ENCODE measurements around the gene WDR35.

WDR35 gene

DNA sequence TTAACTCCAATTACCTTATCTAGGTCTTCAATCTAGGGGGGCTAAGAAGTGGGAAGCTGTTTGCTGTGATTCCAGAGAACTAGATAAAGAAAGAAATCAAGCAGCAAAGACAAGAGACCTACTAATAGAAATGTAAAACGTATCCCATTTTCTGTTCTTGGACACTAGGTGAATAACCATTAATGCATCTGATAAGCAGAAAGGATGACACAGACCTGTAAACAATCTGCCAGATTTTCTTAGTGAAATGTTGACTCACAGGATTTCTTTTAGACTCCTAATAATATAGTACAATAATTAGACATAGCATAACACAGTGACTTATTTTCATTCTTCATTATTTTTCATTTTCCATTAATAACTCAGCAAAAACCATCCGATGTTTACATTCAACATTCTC is 1.3 kb downstream of the WDR35 start:
- H3K36me3 Mint-ChIP-seq (ENCODE audit: low read depth) = peaks cover 21% of the 10 kb centered on the region
- no peak overlapping the region for H3K27ac Mint-ChIP-seq
- peaks cover 19% of the 10 kb centered on the region for H3K27me3 Mint-ChIP-seq
- H3K9me3 Mint-ChIP-seq = no peaks in the 10 kb centered on the region
- H3K4me3 Mint-ChIP-seq = peak overlapping the region; percentile 94
- peaks cover 30% of the 10 kb centered on the region for H3K4me1 Mint-ChIP-seq (ENCODE audit: low read depth)

GRCh38 chr2:19987936-19988335 is 2.0 kb downstream of the WDR35 start:
- Mint-ChIP-seq H3K27ac (no peak overlapping the region), H3K36me3 (ENCODE audit: low read depth) (peaks cover 21% of the 10 kb centered on the region), H3K4me3 (peak overlapping the region; percentile 94), H3K4me1 (ENCODE audit: low read depth) (peaks cover 30% of the 10 kb centered on the region), H3K27me3 (peaks cover 13% of the 10 kb centered on the region), H3K9me3 (no peaks in the 10 kb centered on the region)

DNA sequence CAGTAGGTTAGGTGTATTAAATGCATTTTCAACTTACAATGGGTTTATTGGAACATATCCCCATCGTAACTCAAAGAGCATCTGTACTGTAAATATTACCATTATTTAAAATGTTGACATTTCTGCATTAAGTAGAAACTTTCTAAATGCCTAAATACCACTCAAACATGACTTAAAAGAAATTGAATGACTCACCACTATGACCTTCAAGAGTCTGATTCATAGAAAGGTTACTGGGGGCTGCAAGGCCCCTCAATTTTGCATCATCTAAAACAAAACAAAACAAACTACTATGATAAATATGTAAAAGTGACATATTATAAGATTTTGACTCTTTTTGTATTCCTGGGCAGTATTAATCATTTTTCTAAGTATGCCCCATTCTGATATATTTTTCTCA is 7.6 kb downstream of the WDR35 start:
- peaks cover 7% of the 10 kb centered on the region for H3K4me1 Mint-ChIP-seq (ENCODE audit: low read depth)
- no peaks in the 10 kb centered on the region for H3K9me3 Mint-ChIP-seq
- H3K27ac Mint-ChIP-seq = no peak overlapping the region
- H3K4me3 Mint-ChIP-seq = no peak overlapping the region
- peaks cover 33% of the 10 kb centered on the region for H3K36me3 Mint-ChIP-seq (ENCODE audit: low read depth)
- no peaks in the 10 kb centered on the region for H3K27me3 Mint-ChIP-seq

- Mint-ChIP-seq H3K27me3 (no peaks in the 10 kb centered on the region), H3K9me3 (no peaks in the 10 kb centered on the region), H3K36me3 (ENCODE audit: low read depth) (peaks cover 24% of the 10 kb centered on the region), H3K4me1 (ENCODE audit: low read depth) (peaks cover 5% of the 10 kb centered on the region), H3K27ac (no peak overlapping the region), H3K4me3 (no peak overlapping the region)
Observed at GRCh38 chr2:19979932-19980331, 10.0 kb downstream of the WDR35 start.

GRCh38 chr2:19973466-19973865 is 16.4 kb downstream of the WDR35 start:
- H3K27me3 Mint-ChIP-seq = no peaks in the 10 kb centered on the region
- no peak overlapping the region for H3K27ac Mint-ChIP-seq

DNA sequence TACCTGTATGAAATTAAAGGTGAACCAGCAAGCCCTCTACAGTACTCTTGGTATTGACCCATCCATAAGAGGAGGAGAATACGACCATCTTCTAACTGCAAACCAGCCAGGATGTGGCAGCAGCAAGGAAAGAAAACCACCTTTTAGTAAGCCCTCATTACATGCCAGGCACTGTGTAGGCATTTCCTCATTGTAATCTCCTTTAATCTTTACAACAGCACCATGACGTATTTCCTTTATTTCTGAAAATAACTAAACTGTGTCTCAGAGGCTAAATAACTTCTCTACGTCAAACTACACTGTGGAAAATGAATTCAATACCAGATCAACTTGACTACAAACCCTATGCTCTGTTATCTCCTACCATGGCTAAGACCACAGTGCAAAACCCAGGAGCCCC is 18.2 kb downstream of the WDR35 start:
- H3K27me3 Mint-ChIP-seq = no peaks in the 10 kb centered on the region
- H3K36me3 Mint-ChIP-seq (ENCODE audit: low read depth) = peaks cover 35% of the 10 kb centered on the region
- no peak overlapping the region for H3K27ac Mint-ChIP-seq
- H3K4me1 Mint-ChIP-seq (ENCODE audit: low read depth) = peaks cover 9% of the 10 kb centered on the region
- H3K9me3 Mint-ChIP-seq = no peaks in the 10 kb centered on the region
- no peak overlapping the region for H3K4me3 Mint-ChIP-seq

More at GRCh38 chr2:19973466-19973865, 16.4 kb downstream of the WDR35 start:
- peaks cover 9% of the 10 kb centered on the region for H3K4me1 Mint-ChIP-seq (ENCODE audit: low read depth)
- peaks cover 28% of the 10 kb centered on the region for H3K36me3 Mint-ChIP-seq (ENCODE audit: low read depth)
- H3K9me3 Mint-ChIP-seq = no peaks in the 10 kb centered on the region
- no peak overlapping the region for H3K4me3 Mint-ChIP-seq

DNA sequence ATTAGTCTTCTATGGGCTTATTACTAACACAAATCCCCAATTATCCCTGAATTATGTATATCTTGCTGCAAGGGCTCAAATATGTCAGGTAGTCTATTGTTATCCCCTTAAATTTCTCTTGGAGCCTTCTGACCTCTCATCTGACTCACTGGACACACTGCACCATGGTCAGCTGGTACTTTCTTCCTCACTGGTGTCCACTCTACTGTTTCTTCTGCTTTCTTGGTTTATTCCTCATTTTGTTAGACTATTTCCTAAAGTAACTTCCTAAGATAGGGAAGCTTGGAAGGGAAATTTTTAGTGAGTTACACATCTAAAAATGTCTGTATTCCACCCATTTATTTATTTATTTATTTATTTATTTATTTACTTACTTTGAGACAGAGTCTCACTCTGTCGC is 26.5 kb downstream of the WDR35 start:
- Mint-ChIP-seq H3K36me3 (ENCODE audit: low read depth) (peaks cover 52% of the 10 kb centered on the region), H3K4me3 (no peak overlapping the region), H3K27me3 (no peaks in the 10 kb centered on the region), H3K27ac (no peak overlapping the region), H3K4me1 (ENCODE audit: low read depth) (no peaks in the 10 kb centered on the region), H3K9me3 (no peaks in the 10 kb centered on the region)

DNA sequence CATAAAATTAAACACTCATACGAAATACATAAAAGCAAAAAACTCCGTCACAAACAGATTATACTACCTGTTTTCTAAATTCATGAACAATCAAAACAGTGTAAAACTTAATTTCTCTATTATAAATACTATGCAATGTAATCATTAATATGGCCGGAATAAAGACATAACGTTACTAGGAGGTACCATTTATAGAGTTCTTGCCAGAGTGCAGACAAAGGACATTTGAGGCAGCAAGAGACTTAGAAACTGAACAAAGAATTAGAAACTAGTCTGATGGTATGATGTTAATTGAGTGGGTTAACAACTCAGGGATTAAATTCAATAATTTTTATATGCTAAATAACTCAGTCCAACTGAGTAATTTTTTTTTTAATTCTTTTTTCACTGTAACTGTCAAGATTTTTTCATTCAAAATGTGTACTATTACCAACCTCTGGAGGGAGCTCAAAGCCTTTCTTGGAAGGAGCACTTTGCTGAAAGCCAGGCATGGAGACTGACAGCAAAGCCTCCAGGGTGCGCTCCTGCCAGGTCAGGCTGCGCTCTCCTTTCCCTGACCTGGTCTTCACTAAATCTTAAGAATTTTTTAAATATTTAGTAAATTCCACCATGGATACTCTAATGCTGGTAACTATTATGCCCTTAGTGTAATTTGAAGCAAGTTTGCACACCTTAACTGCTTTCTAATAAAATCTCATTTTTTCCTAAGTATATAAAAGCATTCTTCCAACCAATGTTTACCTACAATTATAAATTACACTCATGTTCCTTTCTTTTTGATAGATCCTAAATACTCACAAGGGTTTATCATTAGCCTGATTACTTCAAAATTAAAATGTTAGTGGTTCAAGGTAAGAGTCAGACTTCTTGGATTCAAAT is 34.1 kb downstream of the WDR35 start:
- peaks cover 24% of the 10 kb centered on the region for H3K36me3 Mint-ChIP-seq (ENCODE audit: low read depth)
- H3K4me3 Mint-ChIP-seq = no peak overlapping the region
- H3K9me3 Mint-ChIP-seq = no peaks in the 10 kb centered on the region
- H3K4me1 Mint-ChIP-seq (ENCODE audit: low read depth) = no peaks in the 10 kb centered on the region
- no peaks in the 10 kb centered on the region for H3K27me3 Mint-ChIP-seq
- H3K27ac Mint-ChIP-seq = no peak overlapping the region

DNA sequence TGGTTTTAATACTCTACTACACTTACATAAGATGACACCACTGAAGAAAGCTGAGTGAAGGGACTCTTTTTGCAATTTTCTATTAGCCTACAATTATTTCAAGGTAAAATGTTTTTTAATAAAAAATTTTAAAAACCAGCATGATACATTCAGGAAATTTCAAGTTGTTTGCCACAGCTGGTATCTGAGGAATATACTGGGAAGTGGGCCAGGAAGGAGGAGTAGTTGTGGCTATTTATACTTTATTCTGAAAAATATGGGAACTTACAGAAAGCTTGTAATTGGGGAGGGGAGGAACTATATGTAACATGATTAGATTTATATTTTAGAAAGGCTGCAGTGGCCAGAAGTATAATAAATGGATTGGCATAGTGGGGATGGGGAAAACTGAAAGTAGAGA is 40.8 kb downstream of the WDR35 start:
- H3K27me3 Mint-ChIP-seq = no peaks in the 10 kb centered on the region
- H3K4me3 Mint-ChIP-seq = no peak overlapping the region
- H3K36me3 Mint-ChIP-seq (ENCODE audit: low read depth) = peaks cover 45% of the 10 kb centered on the region
- H3K4me1 Mint-ChIP-seq (ENCODE audit: low read depth) = no peaks in the 10 kb centered on the region
- H3K9me3 Mint-ChIP-seq = no peaks in the 10 kb centered on the region
- H3K27ac Mint-ChIP-seq = no peak overlapping the region

DNA sequence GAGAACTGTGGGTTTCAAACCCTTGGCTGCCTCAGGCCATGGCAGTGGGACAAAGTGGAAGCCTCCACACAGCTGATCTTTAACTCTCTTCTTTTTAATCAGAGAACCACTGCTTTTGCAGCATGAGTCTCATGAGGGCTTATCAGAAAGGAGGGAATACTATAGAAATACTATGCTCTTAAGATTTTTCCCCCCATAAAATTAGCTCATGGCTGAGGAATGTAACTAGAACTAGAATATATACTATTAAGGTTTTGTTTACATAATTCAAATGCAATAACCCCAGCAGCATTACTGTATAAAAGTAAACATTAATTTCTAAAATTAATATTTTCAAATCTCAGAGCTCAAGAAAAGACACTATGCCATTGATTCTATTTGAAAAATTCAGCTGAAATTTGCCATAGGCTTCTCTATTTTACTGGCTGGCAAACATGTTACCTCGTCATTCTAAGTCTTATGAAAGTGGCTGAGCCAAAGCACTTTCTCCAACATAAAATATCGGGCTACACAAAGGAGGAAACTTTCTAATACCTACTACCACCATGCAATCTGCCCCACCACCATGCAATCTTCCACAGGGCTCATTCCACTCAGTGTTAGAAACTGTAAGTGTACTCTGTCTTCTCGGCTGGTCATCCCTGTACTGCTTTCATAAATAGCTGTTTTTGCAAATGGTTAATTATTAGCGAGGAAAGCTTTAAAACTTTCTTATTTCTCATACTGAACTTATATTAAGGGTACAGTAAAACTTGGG is 42.5 kb downstream of the WDR35 start:
- H3K4me1 Mint-ChIP-seq (ENCODE audit: low read depth) = no peaks in the 10 kb centered on the region
- H3K36me3 Mint-ChIP-seq (ENCODE audit: low read depth) = peaks cover 45% of the 10 kb centered on the region
- H3K4me3 Mint-ChIP-seq = no peak overlapping the region
- no peak overlapping the region for H3K27ac Mint-ChIP-seq
- H3K9me3 Mint-ChIP-seq = no peaks in the 10 kb centered on the region
- no peaks in the 10 kb centered on the region for H3K27me3 Mint-ChIP-seq

- Mint-ChIP-seq H3K4me3 (no peak overlapping the region), H3K27ac (no peak overlapping the region), H3K9me3 (no peaks in the 10 kb centered on the region), H3K27me3 (no peaks in the 10 kb centered on the region), H3K4me1 (ENCODE audit: low read depth) (no peaks in the 10 kb centered on the region), H3K36me3 (ENCODE audit: low read depth) (peaks cover 45% of the 10 kb centered on the region)
Observed at GRCh38 chr2:19944205-19944845, 45.6 kb downstream of the WDR35 start.

GRCh38 chr2:19943189-19943588 is 46.7 kb downstream of the WDR35 start:
- Mint-ChIP-seq H3K27ac (no peak overlapping the region), H3K4me1 (ENCODE audit: low read depth) (no peaks in the 10 kb centered on the region), H3K36me3 (ENCODE audit: low read depth) (peaks cover 46% of the 10 kb centered on the region), H3K4me3 (no peak overlapping the region), H3K9me3 (no peaks in the 10 kb centered on the region), H3K27me3 (no peaks in the 10 kb centered on the region)

DNA sequence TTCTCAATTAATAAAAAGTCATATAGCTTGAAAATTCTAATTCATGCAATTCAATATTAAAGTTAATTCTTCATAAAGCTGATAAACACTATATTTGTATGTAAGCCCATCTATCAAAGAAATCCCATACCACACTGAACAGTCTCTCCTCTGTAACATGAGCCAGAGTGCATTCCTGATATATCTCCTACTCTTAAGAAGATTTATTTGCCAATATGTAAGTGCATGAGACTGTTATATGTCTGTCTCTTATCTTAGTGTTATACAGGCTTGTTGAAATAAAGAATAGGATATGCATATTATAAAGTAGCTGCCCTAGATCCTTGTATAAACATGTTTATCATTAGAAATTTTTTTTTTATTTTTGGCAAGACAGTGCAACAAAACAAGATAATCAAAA is 47.7 kb downstream of the WDR35 start:
- H3K27me3 Mint-ChIP-seq = no peaks in the 10 kb centered on the region
- H3K36me3 Mint-ChIP-seq (ENCODE audit: low read depth) = peaks cover 56% of the 10 kb centered on the region
- H3K4me1 Mint-ChIP-seq (ENCODE audit: low read depth) = no peaks in the 10 kb centered on the region
- H3K4me3 Mint-ChIP-seq = no peak overlapping the region
- H3K27ac Mint-ChIP-seq = no peak overlapping the region
- no peaks in the 10 kb centered on the region for H3K9me3 Mint-ChIP-seq

DNA sequence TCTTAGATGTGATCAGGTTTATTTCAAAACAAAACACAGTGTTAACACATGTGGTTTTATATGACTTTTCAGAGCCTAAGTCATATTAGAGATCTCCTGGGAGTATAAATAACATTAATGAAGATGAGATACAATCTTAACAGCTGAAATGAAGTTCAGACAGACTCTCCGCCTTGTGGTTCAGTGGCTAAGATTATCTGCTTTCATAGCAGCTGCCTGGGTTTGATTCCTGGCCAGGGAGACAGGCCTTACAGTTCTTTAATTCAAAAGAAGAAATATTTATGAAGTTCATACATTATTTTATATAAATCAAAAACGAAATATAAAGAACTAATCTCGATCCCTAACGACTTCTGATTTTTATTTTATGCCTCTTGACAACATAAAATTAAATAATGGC is 52.9 kb downstream of the WDR35 start:
- Mint-ChIP-seq H3K27me3 (no peaks in the 10 kb centered on the region), H3K9me3 (no peaks in the 10 kb centered on the region), H3K36me3 (ENCODE audit: low read depth) (peaks cover 68% of the 10 kb centered on the region), H3K4me3 (no peak overlapping the region), H3K27ac (no peak overlapping the region), H3K4me1 (ENCODE audit: low read depth) (no peaks in the 10 kb centered on the region)

GRCh38 chr2:19936203-19936602 is 53.7 kb downstream of the WDR35 start:
- H3K4me1 Mint-ChIP-seq (ENCODE audit: low read depth) = no peaks in the 10 kb centered on the region
- H3K9me3 Mint-ChIP-seq = no peaks in the 10 kb centered on the region
- H3K36me3 Mint-ChIP-seq (ENCODE audit: low read depth) = peaks cover 74% of the 10 kb centered on the region
- no peaks in the 10 kb centered on the region for H3K27me3 Mint-ChIP-seq
- H3K4me3 Mint-ChIP-seq = no peak overlapping the region
- H3K27ac Mint-ChIP-seq = no peak overlapping the region

Data from stimulated activated naive CD8-positive, alpha-beta T cell treated with anti-CD3 and anti-CD28 coated beads, Interleukin-15, Interleukin-2, amounts not matched to agents 100 ng/mL and 50 ng/mL, for 24 hours (primary cell).